ENCODE data around the gene L3MBTL4.

DNA sequence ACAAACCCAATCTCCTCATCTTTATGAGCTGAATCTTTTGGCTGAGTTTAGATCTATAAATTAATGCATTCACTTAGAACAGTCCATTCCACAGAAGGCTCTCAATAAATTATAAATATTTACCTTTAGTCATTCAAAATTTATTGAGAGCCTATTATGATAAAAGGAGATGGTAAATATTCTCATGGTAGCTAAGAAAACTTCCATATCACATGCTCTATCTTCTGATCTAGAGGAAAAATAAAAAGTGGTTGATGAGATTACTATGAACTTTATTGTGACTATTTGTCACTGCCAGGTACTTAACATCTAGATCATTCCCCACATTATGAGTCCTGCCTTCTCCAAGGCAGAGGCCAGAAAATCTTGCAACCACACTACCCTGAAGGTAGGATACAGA, 62.4 kb downstream of the L3MBTL4 start:
- TF ChIP-seq GATA3 (IDR thresholded peaks at IDR 0.05; ENCODE audit: low read depth, low read length) (no peak), GATA2 (IDR thresholded peaks at IDR 0.05; ENCODE audit: low read depth, low read length) (no peak)
